Astrocyte (in vitro differentiated cells and primary cell): ENCODE measurements around the gene KCNG4.

ENCODE experiments used
- EZH2 ChIP-seq: IDR thresholded peaks from 2 replicates; pipeline ENCODE4 v1.6.1; 2012; ENCODE audit warnings: mild to moderate bottlenecking, low read length, inconsistent platforms; ENCODE audit not compliant: insufficient read depth
- TF ChIP-seq, protein P1 (sequence below): IDR thresholded peaks from 2 replicates; pipeline ENCODE4 v1.5.1; 2011; ENCODE audit warnings: low read depth, mild to moderate bottlenecking, inconsistent platforms, low read length, moderate library complexity; ENCODE audit not compliant: insufficient read depth

DNA sequence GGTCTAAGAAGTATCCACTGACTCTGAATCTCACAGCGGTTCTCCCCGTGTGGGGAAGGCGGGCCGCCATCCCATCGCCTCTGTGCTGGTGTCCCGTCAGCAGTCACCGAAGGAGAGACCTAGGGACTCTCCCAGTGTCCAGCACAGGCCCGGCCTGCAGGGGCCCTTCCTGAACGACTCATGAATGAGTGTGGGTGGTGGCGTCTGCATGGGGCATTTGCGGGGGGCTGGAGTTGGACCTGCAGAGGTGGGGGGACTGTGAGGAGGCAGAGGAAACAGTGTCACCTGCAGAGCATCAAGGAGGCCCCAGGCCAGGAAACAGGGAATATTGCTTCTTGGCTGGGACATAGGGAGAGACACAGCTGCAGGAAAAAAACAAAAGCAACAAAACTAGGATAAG, 10.3 kb downstream of the KCNG4 start:
- no peak for TF ChIP-seq EZH2
- TF ChIP-seq, protein P1, sequence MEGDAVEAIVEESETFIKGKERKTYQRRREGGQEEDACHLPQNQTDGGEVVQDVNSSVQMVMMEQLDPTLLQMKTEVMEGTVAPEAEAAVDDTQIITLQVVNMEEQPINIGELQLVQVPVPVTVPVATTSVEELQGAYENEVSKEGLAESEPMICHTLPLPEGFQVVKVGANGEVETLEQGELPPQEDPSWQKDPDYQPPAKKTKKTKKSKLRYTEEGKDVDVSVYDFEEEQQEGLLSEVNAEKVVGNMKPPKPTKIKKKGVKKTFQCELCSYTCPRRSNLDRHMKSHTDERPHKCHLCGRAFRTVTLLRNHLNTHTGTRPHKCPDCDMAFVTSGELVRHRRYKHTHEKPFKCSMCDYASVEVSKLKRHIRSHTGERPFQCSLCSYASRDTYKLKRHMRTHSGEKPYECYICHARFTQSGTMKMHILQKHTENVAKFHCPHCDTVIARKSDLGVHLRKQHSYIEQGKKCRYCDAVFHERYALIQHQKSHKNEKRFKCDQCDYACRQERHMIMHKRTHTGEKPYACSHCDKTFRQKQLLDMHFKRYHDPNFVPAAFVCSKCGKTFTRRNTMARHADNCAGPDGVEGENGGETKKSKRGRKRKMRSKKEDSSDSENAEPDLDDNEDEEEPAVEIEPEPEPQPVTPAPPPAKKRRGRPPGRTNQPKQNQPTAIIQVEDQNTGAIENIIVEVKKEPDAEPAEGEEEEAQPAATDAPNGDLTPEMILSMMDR = no peak
